Right renal cortex interstitium (tissue), 3 donors: ENCODE measurements around the gene PORCN. TPM values are rescaled to one million over a fixed set of nuclear protein-coding genes. Genes with fewer than 3 reads are reported as not detected.
"Not testable (repeated sequence)": the region's sequence is repeated elsewhere in the genome, so short reads cannot be mapped to it uniquely, and the experiment has no call there.

Experiments used
- DNase-seq, 3 donors: peaks; one replicate each; pipeline ENCODE4 v3.0.0-alpha.2; 2013; ENCODE audit warnings: low read depth in 3 of 3, low spot score in 2 of 3
- polyA plus RNA-seq, 3 donors: library from polyadenylated mRNA; unstranded; fragments of 120-200 nt; gene quantifications; one replicate each; pipeline ENCODE4 v1.2.1, GENCODE V29; 2013; ENCODE audit not compliant: insufficient read length in 3 of 3

The PORCN gene
- polyA plus RNA-seq, 3 donors, result 6.8 to 7.5 (median 7.1) TPM

DNA sequence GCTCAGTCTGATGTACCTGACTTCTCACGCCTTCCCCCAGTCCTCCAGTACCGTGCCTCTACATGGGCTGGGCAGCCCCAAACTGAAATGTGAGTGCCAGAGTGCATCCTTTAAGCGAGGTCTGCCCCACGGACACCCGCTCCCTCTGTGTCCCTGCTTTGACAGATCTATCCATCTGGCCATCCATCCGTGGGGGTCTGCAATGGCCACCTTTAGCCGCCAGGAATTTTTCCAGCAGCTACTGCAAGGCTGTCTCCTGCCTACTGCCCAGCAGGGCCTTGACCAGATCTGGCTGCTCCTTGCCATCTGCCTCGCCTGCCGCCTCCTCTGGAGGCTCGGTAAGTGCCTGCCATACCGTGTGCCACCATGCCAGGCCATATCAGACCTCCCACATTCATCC, 827 bp downstream of the PORCN start:
- DNase-seq, result no peak

DNA sequence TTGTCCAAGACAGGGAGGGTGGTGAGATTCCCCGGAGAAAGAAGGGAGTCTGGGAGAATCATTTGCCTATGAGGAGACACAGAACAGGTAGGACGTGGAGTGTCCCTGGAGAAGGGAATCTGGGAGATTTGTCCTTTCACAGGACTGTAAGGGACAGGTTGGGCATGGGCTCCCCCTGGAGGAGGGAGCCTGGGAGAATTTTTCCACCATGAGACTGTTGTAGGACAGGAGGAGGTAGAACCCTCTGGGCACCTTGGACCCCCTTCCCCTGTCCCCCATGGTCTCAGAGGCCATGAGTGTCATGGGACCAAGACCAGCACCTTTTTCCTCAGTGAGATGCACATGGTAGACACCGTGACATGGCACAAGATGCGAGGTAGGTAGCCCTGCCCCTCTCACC, 2.8 kb downstream of the PORCN start:
- no peak for DNase-seq

- no peak for DNase-seq
Observed at GRCh38 chrX:48512371-48512935, 3.7 kb downstream of the PORCN start.

GRCh38 chrX:48513670-48514069, 4.9 kb downstream of the PORCN start:
- DNase-seq, result no peak

DNA sequence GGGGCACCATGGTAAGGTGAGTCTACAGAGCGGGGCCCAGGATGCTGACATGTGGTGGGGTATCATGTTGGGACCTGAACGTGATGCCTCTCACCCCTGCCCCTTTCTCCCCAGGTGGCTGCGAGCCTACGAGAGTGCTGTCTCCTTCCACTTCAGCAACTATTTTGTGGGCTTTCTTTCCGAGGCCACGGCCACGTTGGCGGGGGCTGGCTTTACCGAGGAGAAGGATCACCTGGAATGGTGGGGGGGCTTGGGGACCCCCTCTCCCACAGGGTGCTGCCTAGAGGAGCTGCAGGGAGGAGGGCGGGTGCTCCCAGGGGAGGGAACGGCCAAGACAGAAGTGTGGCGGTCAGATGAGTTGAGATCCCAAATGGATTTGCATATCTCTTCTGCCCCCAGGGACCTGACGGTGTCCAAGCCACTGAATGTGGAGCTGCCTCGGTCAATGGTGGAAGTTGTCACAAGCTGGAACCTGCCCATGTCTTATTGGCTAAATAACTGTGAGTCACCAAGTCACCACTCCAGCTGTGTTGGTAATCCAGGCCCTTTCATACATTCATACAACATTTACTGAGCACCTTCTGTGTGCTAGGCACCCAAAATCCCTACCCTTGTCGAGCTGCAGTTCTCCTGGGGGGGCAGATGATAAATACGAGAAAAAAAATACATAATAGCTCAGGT, 5.5 kb downstream of the PORCN start:
- DNase-seq, result no peak

- DNase-seq, result no peak
Observed at GRCh38 chrX:48514868-48515460, 6.2 kb downstream of the PORCN start.

DNA sequence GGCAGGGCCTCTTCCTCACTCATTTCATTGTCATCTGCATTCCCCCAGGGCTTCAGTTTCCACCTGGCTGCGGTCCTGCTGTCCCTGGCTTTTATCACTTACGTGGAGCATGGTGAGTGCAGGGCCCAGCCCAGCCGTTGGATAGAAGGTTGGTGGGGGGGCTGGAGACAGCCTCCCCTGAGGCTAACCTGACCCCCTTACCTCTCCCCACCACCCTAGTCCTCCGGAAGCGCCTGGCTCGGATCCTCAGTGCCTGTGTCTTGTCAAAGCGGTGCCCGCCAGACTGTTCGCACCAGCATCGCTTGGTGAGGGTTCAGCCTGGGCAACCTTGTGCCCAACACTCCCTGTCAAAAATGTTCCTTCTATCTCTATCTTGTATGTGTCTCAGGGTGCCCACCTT, 7.0 kb downstream of the PORCN start:
- DNase-seq, result no peak

DNA sequence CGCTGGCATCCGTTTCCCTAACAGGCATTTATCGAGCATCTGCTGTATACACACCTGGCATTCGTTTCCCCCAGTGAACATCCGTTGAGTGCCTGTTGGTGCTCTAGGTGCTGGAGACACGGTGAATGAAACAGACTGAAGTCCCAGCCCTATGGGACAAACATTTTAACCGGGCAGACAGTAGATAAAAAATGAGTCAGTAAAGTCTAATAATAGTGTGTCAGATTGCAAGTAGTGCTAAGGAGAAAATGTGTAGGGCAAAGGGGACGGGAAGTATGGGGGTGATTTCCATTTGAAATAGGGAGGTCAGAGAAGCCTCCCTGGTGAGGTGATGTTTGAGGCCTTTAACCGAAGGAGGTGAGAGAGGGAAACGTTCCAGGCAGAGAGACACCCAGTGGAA, 7.5 kb downstream of the PORCN start:
- no peak for DNase-seq

- DNase-seq, result no peak
Observed at GRCh38 chrX:48516987-48517386, 8.2 kb downstream of the PORCN start.

DNA sequence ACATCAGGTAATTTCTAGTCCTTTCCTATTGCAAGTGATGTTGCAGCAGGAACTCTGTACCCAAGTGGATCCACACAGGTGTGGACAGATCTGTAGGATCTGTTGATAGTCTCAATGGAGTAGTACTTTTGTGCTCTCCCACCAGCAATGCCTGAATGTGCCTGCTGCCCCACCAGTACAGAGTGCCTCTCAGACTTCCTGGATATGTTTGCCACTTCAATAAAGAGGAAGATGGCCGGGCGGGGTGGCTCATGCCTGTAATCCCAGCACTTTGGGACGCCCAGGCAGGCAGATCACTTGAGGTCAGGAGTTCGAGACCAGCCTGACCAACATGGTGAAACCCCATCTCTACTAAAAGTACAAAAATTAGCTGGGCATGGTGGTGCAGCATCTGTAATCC, 10.7 kb downstream of the PORCN start:
- not testable (repeated sequence) for DNase-seq

GRCh38 chrX:48520455-48520854, 11.7 kb downstream of the PORCN start:
- no peak for DNase-seq

DNA sequence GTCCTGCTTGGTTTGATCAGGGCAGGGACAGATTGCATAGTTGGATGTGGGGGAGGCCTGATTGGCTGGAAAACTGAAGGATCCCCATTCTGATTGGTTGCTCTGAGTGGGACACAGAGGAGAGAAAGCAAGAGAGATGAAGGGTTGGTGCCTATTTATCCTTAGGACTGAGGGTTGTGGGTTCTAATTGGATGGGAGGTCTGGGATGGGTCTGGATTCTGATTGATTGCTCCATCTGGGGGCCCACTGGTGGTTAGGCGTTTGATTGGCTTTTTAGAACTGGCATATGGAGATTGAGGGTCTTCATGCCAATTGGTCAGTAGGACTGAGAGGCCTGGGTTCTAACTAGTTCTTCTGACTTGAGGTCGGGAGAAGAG, 12.2 kb downstream of the PORCN start:
- DNase-seq, result no peak

GRCh38 chrX:48521353-48522243, 12.8 kb downstream of the PORCN start, which contains the start of gene EBP:
TSS of gene EBP (plus strand) at chrX:48521808. CDS start at chrX:48523772, 1,964 bp downstream.
- peak; percentile 54 to 75 (median 65) for DNase-seq

DNA sequence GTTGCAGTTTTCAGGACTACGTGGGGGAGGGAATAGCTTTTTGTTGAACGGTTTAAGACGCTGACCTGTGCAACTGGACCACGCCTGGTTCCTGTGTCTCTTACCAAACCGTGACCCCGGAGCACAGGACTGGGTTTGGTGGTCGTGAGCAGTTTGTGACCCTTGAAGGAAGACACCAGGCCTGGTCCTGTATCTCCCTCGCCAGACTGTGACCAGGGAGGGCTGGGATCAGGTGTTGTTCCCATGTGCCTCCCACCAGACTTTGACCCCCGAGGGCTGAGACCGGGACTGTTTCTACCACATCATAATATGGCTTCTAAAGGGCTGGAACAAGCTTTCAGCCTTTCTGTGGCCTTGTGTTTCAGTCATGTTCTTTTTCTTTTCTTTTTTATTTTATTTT, 13.5 kb downstream of the PORCN start:
- DNase-seq, result no peak

DNA sequence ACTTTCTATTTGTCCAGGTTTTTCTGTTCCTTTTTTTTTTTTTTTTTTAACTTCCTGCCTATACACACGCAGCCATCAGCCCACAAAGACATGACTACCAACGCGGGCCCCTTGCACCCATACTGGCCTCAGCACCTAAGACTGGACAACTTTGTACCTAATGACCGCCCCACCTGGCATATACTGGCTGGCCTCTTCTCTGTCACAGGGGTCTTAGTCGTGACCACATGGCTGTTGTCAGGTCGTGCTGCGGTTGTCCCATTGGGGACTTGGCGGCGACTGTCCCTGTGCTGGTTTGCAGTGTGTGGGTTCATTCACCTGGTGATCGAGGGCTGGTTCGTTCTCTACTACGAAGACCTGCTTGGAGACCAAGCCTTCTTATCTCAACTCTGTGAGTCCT, 14.9 kb downstream of the PORCN start:
- DNase-seq, result no peak

DNA sequence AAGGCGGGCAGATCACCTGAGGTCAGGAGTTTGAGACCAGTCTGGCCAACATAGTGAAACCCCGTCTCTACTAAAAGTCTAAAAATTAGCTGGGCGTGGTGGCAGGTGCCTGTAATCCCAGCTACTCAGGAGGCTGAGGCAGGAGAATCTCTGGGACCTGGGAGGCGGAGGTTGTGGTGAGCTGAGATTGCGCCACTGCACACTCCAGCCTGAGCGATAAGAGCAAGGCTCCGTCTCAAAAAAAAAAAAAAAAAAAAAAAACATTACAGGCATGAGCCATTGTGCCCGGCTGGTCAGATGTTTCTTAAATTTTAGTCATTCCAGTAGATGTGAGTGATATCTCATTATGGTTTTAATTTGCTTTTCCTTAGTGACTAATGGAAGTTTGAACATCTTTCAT, 17.1 kb downstream of the PORCN start:
- not testable (repeated sequence) for DNase-seq

- DNase-seq, result no peak
Observed at GRCh38 chrX:48530736-48531135, 21.9 kb downstream of the PORCN start.

DNA sequence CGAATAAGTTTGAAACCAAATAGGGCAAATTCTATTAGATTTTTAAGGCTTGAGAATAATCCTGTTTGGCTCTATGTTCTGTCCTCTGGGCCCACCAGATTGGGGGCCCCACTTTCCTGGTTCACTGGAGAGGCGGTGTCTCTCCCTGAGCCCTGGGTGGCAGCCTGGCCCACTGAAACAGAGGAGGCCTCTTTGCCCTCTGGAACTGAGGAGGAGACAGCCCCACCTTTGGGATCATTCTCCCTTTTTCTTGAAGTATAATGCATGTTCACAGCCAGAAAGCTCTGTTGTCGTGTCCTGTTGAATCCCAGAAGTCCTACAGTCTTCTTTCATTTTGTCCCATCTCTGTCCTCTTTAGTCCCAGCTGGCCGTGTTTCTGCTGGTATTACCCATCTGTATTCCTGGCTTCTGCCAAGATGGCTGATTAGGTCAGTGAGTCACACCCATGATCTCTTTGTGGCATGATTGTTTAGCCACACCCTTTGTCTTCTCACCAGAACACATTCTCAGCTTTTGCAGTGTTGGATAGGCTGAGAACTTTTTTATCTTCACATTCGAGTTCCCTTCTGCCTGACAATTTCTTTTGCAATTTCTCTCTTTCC, 22.7 kb downstream of the PORCN start:
- no peak for DNase-seq

GRCh38 chrX:48532161-48532560, 23.4 kb downstream of the PORCN start:
- no peak for DNase-seq

- no peak for DNase-seq
Observed at GRCh38 chrX:48533165-48533564, 24.4 kb downstream of the PORCN start.
